HG03558 (cell line): Measurements from ENCODE around the gene PCDH20.
"Not testable (repeated sequence)": the region's sequence is repeated elsewhere in the genome, so short reads cannot be mapped to it uniquely, and the experiment has no call there.

Experiments
- ATAC-seq: cut with Tn5 transposase; IDR thresholded peaks from one replicate; pipeline ENCODE4 v1.9.1; 2021; ENCODE audit warnings: moderate number of reproducible peaks; ENCODE audit not compliant: unreplicated experiment; ENCODE audit errors: extremely low read depth

Gene PCDH20

DNA sequence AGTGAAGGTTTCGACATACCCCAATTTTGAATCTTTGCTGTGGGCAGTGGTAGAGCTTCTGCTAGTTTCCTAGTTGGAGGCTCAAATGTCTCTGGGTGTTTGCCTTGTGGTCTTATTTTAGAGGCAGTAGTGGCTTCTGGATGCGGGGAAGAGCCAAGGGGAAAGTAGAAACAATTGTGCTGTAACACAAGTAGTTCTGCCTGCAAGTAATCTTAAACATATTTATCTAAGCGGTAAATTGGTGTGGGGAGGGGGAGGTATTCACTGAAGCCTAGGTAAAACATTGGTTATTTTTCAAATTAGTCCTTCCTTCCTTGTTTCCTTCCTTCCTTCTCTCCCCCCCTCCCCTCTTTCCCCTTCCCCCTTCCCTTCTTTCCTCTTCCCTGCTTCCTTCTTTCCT lies at the start of gene PCDH20:
PCDH20 (minus strand) TSS at position 101 of the 400 bp plus-strand sequence. CDS start 691 bp downstream, outside the sequence.
- no peak for ATAC-seq

GRCh38 chr13:61463024-61463423 lies 47.4 kb upstream of the PCDH20 start:
- ATAC-seq = no peak

DNA sequence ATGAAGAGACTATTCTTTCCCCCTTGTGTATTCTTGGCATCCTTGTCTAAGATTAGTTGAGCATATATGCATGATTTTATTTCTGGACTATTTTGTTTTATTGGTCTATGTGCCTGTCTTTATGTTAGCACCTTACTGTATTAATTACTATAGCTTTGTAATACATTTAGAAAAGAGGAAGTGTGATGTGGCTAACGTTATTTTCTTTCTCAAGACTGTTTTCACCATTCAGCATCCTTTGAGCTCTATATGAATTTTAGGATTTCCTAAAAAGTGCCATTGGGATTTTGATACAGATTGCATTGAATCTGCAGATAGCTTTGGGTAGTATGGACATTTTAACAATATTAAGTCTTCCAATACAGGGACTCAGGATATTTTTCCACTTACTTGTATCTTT lies 37.5 kb upstream of the PCDH20 start:
- no peak for ATAC-seq

- no peak for ATAC-seq
Measured at GRCh38 chr13:61432029-61432428, 16.4 kb upstream of the PCDH20 start.

GRCh38 chr13:61423915-61424314 lies 8.3 kb upstream of the PCDH20 start:
- no peak for ATAC-seq

- ATAC-seq = no peak
Measured at GRCh38 chr13:61417086-61417570, 1.5 kb upstream of the PCDH20 start.

DNA sequence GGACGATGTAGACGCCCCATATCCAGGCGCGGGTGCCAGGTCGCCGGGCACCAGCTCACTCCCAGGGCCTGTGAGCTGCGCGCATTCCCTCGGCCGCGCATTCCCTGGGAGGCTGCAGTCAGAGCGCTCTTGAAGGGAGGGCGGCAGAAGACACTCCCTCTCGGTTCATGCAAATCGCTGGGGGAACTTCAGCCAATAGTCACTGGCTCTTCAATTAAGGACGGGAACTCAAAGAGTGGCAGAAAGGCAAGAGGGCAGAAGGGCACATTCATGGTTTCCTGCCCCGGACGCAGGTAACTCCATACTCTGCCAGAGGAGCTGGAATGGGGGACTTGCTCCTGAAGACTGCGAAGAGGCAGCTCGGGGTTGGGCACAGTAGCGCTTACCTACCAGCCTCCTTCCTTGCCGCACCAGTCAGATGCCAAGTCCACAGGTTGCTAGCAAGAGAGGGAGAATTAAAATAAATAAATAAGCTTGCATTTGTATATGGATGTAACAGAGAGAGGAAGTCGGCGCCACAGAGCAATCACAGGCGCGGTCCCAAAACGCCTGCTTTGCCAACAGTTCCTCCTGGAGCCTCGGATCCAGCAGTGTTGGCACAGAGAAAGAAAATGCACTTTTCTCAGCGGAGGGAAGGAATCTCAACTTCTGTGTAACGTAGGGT lies 459 bp downstream of the PCDH20 start:
- no peak for ATAC-seq

DNA sequence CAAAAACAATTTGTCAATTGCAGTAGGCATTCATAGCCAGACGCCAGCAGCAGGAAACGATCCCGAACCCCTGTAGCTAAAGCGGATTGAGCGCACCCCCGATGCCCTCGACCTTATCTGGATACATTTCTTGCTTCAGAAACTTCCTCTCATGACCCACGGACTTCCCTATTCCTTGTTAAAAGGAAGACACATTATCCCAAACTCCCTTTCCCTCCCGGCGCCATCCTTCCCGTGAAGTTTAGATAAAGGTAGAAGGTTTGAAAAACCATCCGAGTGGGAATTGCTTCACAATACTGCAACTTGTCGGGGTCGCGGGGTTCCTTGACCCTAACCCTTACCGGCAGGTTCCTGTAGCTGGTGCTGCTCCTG lies 977 bp downstream of the PCDH20 start:
- no peak for ATAC-seq

DNA sequence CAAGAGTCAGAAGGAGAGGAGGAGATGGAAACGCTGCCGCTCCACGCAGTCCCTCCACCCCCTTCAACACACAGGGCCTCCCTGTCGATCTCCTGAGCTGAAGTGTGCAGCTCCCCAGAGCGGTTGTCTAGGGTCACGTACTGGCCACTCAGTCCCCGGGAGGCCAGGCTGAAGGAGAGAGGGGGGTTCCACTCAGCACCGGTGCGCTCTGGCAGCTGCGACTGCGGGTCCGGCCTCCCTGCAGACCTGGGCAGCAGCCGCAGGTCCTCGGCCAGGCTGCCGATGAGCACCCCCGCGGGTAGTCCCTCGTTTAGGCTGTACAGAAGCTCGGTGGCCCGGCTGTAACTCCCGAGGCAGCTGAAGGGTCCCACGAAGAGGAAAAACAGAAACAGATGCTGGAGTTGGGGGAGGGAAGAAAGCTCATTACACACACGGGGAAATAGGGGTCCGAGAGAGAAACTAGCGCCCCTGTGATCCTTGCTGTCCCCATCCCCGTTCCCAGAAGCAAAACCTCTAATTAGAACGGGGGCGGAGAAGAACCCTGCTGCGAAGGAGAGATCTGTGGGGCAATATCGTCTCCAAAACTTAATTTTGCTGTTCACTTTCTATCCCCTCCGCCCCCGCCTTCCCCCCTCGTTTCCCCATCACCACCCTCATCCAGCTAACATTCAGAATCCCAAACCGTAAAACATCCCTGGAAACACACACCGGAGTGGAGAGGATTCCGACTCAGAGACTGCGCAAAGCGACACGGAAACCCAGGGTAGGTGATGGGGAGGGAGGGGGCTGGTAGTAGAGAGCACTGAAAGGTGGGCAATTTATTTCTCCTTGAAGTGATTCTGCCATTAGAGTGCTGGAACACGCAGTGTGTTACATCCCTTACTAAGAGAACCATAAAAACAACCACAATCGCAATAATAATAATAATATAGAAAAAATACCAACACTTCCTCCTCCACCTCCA lies 1.8 kb downstream of the PCDH20 start:
- ATAC-seq = no peak

- no peak for ATAC-seq
Measured at GRCh38 chr13:61410669-61411297, 4.9 kb downstream of the PCDH20 start.

DNA sequence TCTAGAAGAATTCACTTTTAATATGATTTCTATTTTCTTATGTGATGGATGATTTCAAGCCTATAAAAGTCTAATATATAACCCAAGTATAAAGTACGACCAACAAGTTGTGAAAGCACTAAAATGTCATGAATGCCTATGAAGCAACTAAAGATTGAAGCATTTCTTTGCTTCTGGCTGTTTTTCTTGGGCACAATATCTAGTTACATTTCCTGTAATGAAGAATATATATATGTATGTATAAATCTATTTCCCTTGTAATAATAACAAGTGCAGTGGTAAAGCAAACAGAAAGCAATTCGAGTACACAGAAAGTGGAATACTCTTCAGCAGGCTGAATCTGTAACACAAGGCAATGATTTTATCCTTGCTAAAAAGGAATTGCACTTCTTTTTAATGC lies 5.4 kb downstream of the PCDH20 start:
- no peak for ATAC-seq

DNA sequence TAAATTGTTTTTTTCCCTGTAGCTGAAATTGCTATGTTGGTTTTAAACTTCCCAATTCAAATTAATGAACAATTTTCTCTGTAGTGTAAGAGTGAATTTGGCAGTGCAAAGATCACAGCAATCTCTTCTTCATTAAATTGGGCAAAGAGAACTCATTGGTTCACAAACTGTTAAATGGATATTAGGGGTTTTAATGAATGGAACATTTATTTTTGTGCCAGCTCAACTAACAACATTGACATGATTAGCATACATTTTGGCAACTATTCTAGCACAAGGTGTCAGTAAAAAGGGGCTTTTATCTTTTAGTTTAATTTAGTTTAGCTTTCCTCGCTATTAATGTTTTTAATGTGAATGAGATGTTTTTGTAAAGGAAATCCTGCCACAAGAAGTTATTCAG lies 7.1 kb downstream of the PCDH20 start:
- ATAC-seq = no peak

DNA sequence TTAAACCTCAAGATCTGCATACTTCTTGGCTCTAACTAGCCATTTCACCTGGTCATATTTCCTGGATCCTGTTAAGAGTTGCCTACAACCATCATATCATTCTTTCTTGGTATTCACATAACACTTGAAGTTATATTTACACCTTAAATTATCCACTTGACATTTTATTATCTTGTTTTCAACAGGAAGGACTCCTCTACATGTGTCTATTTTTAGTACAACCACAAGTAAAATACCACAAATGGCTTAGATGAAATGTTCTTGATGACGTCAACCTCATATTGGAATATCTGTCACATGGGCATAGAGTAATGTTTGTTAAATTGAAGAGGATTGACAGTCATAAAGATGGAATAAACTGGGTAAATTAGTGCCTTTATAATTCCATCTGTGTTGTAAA lies 9.4 kb downstream of the PCDH20 start:
- ATAC-seq = no peak

- no peak for ATAC-seq
Measured at GRCh38 chr13:61396121-61396520, 19.5 kb downstream of the PCDH20 start.

- no peak for ATAC-seq
Measured at GRCh38 chr13:61391426-61391825, 24.2 kb downstream of the PCDH20 start.

- ATAC-seq = no peak
Measured at GRCh38 chr13:61387694-61388093, 28.0 kb downstream of the PCDH20 start.

DNA sequence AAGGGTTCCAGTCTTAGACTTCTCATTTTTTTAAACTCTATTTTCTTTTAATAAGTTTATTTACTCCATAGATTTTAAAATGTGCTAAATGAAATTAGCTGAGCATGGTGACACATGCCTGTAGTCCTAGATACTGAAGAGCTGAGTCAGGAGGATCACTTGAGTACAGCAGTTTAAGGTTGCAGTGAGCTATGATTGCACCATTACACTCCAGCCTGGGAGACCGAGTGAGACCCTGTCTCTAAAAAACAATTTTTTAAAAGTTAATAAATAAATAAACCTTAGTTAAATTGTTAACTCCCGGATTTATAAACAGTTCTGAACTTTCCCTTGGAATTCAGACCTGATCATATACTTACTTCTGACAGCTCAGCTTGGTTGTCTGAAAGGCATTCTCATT lies 32.5 kb downstream of the PCDH20 start:
- ATAC-seq = no peak

DNA sequence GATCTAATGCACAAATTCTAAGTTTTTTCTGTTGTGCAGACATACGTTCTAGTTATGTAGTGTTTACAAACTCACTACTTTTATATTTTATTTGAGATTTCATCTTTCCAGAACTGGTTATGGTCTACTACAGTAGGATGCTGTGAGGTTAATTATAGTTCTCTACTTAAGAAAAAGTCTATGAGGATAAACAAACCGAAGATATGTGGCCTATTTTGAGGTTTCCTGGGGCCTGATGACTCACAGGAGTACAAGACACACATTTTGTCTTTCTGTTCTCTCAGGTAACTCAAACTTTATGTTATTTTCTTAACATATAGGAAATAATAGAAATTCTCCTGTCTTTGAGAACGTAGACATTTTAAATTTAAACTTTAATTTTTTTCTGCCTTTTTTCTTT lies 45.1 kb downstream of the PCDH20 start:
- ATAC-seq = no peak

DNA sequence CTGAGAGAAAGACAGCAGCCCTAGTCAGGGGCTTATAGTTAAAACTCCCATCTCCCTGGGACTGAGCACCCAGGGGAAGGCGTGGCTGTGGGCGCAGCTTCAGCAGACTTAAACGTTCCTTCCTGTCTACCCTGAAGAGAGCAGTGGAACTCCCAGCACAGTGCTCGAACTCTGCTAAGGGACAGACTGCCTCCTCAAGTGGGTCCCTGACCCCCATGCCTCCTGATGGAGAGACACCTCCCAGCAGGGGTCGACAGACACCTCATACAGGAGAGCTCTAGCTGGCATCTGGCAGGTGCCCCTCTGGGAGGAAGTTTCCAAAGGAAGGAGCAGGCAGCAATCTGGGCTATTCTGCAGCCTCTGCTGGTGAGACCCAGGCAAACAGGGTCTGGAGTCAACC lies 51.0 kb downstream of the PCDH20 start:
- not testable (repeated sequence) for ATAC-seq

GRCh38 chr13:61362522-61362921 lies 53.1 kb downstream of the PCDH20 start:
- ATAC-seq = no peak
